ENCODE results near the gene ZBTB46.

Gene ZBTB46

GRCh38 chr20:63714858-63715257, 116.2 kb downstream of the ZBTB46 start:
- Histone ChIP-seq H3F3A (ENCODE audit: insufficient read depth) (0 out of 2 replicates have a peak, but pooled peaks cover 7% of the 10 kb centered on the region), H4K20me1 (ENCODE audit: low read depth, low read length) (no peaks in the 10 kb centered on the region), H3K9me2 (replicated peaks; ENCODE audit: insufficient read depth, low read length) (no peaks in the 10 kb centered on the region), H3K79me2 (ENCODE audit: insufficient read depth, low read length) (peaks cover 74% of the 10 kb centered on the region), H2AFZ (ENCODE audit: low read depth, low read length, severe bottlenecking) (no peak overlapping the region), H3K9ac (ENCODE audit: low read length) (no peak overlapping the region), H3K9me3 (ENCODE audit: insufficient read depth, low read length) (no peaks in the 10 kb centered on the region), H3K4me3 (ENCODE audit: insufficient read depth, low read length, poor library complexity, severe bottlenecking) (no peak overlapping the region), H3K27ac (ENCODE audit: low read depth, low read length) (no peak overlapping the region), H3K36me3 (ENCODE audit: low read length) (peaks cover 22% of the 10 kb centered on the region), H3K27me3 (ENCODE audit: low read length) (no peaks in the 10 kb centered on the region), H3K4me2 (ENCODE audit: low read depth, low read length, poor library complexity, severe bottlenecking) (no peak overlapping the region)
- no peak for TF ChIP-seq CTCF (IDR thresholded peaks at IDR 0.05; ENCODE audit: insufficient read depth, low read length, poor library complexity, severe bottlenecking)
- TF ChIP-seq EZH2phosphoT487 (conservative IDR thresholded peaks at IDR 0.05; ENCODE audit: low read length), result no peak

DNA sequence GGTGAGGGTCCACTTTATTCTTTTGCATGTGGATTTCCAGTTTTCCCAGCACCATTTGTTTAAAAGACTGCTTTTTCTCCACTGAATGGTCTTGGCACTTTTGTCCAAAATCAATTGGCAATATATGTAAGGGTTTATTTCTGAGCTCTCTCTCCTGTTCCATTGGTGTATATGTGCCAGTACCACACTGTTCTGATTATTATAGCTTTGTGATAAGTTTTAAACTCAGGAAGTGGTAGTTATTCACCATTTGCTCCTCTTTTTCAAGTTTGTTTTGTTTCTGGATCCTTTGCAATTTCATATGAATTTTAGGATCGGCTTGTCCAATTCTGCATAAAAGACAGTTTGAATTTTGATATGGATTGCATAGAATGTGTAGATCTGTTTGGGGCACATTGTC, 118.9 kb downstream of the ZBTB46 start:
- TF ChIP-seq CTCF (IDR thresholded peaks at IDR 0.05; ENCODE audit: insufficient read depth, low read length, poor library complexity, severe bottlenecking), result no peak
- no peak for TF ChIP-seq EZH2phosphoT487 (conservative IDR thresholded peaks at IDR 0.05; ENCODE audit: low read length)
- no peak overlapping the region for H3K27ac ChIP-seq (ENCODE audit: low read depth, low read length)
- no peak overlapping the region for H3K4me2 ChIP-seq (ENCODE audit: low read depth, low read length, poor library complexity, severe bottlenecking)
- no peaks in the 10 kb centered on the region for H4K20me1 ChIP-seq (ENCODE audit: low read depth, low read length)
- H3K27me3 ChIP-seq (ENCODE audit: low read length), result no peaks in the 10 kb centered on the region
- H3K9ac ChIP-seq (ENCODE audit: low read length), result no peak overlapping the region
- no peak overlapping the region for H3K4me3 ChIP-seq (ENCODE audit: insufficient read depth, low read length, poor library complexity, severe bottlenecking)
- no peaks in the 10 kb centered on the region for H3K9me2 ChIP-seq (replicated peaks; ENCODE audit: insufficient read depth, low read length)
- peaks cover 22% of the 10 kb centered on the region for H3K36me3 ChIP-seq (ENCODE audit: low read length)
- no peak overlapping the region for H2AFZ ChIP-seq (ENCODE audit: low read depth, low read length, severe bottlenecking)
- 0 out of 2 replicates have a peak, but pooled peaks cover 4% of the 10 kb centered on the region for H3F3A ChIP-seq (ENCODE audit: insufficient read depth)
- no peaks in the 10 kb centered on the region for H3K9me3 ChIP-seq (ENCODE audit: insufficient read depth, low read length)
- peaks cover 78% of the 10 kb centered on the region for H3K79me2 ChIP-seq (ENCODE audit: insufficient read depth, low read length)

- Histone ChIP-seq H3K36me3 (ENCODE audit: low read length) (peaks cover 22% of the 10 kb centered on the region), H3K79me2 (ENCODE audit: insufficient read depth, low read length) (peaks cover 81% of the 10 kb centered on the region), H3K27ac (ENCODE audit: low read depth, low read length) (no peak overlapping the region), H3K9me3 (ENCODE audit: insufficient read depth, low read length) (no peaks in the 10 kb centered on the region), H3K4me3 (ENCODE audit: insufficient read depth, low read length, poor library complexity, severe bottlenecking) (no peak overlapping the region), H3F3A (ENCODE audit: insufficient read depth) (0 out of 2 replicates have a peak, but pooled peaks cover 4% of the 10 kb centered on the region), H3K9me2 (replicated peaks; ENCODE audit: insufficient read depth, low read length) (no peaks in the 10 kb centered on the region), H3K4me2 (ENCODE audit: low read depth, low read length, poor library complexity, severe bottlenecking) (no peak overlapping the region), H3K27me3 (ENCODE audit: low read length) (no peaks in the 10 kb centered on the region), H4K20me1 (ENCODE audit: low read depth, low read length) (0 out of 2 replicates have a peak, but pooled peaks cover 4% of the 10 kb centered on the region), H2AFZ (ENCODE audit: low read depth, low read length, severe bottlenecking) (no peak overlapping the region), H3K9ac (ENCODE audit: low read length) (no peak overlapping the region)
- TF ChIP-seq CTCF (IDR thresholded peaks at IDR 0.05; ENCODE audit: insufficient read depth, low read length, poor library complexity, severe bottlenecking) (no peak), EZH2phosphoT487 (conservative IDR thresholded peaks at IDR 0.05; ENCODE audit: low read length) (no peak)
These were observed 119.9 kb downstream of the ZBTB46 start for GRCh38 chr20:63711085-63711645.

Measured in SU-DHL-6 (cell line).